GM19351 (cell line): ENCODE data around the gene CDK3.
"Not testable (repeated sequence)": the region's sequence is repeated elsewhere in the genome, so short reads cannot be mapped to it uniquely, and the experiment has no call there.

ENCODE experiments used
- ATAC-seq: cut with Tn5 transposase; IDR thresholded peaks from one replicate; pipeline ENCODE4 v1.9.1; 2021; ENCODE audit warnings: mild to moderate bottlenecking, moderate library complexity; ENCODE audit not compliant: unreplicated experiment

CDK3 gene

GRCh38 chr17:76000755-76001521, at the start of gene CDK3:
Gene CDK3 (plus strand): TSS chr17:76000855. CDS start chr17:76001426, 571 bp downstream.
- no peak for ATAC-seq

- ATAC-seq = no peak
Measured at GRCh38 chr17:75950855-75951554, 49.6 kb upstream of the CDK3 start.

GRCh38 chr17:75959051-75959838, 41.4 kb upstream of the CDK3 start:
- no peak for ATAC-seq

DNA sequence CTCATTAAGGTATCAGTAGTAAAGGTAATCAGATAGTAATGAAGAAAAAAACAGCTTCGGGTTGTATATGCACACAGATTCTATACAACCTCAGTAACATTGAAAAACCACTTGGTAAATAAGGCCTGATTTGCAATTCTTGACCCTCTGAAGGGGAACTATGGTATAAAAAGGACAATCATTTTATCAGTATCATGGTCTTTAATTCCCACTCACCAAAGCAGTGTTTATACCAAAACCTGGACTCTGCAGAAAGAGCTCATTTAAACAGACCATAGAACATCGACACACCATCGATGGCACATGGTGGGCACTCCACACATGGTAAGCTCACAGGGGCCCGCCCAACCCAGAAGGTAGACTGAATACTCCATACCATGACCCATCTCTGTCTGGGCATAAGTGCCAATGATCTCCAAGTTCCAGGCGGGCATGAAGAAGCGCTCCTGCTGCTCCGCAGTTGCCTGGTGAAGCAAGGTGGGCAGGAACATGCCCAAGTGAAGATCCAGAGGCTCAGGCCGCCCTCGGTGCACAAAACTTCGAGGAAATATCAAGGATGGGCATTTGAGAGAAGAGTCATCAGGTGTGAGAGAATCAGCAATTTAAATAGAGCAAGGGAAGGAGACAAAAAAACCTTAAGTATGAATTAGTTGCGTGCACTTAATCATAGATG, 40.7 kb upstream of the CDK3 start:
- no peak for ATAC-seq

- no peak for ATAC-seq
Measured at GRCh38 chr17:75965468-75965867, 35.2 kb upstream of the CDK3 start.

DNA sequence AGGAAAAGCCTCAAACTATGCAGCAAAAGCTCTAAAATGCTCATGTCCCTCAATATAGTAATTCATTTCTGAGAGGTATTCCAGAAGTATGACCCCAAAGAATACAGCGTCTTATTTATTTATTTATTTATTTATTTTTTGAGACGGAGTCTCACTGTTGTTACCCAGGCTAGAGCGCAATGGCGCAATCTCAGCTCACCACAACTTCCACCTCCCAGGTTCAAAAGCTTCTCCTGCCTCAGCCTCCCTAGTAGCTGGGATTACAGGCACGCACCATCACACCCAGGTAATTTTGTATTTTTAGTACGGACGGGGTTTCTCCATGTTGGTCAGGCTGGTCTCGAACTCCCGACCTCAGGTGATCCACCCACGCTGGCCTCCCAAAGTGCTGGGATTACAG, 31.6 kb upstream of the CDK3 start:
- ATAC-seq = not testable (repeated sequence)

GRCh38 chr17:75970011-75970523, 30.6 kb upstream of the CDK3 start:
- no peak for ATAC-seq

- ATAC-seq = no peak
Measured at GRCh38 chr17:75970626-75971025, 30.0 kb upstream of the CDK3 start.

- ATAC-seq = not testable (repeated sequence)
Measured at GRCh38 chr17:75975187-75975586, 25.5 kb upstream of the CDK3 start.

DNA sequence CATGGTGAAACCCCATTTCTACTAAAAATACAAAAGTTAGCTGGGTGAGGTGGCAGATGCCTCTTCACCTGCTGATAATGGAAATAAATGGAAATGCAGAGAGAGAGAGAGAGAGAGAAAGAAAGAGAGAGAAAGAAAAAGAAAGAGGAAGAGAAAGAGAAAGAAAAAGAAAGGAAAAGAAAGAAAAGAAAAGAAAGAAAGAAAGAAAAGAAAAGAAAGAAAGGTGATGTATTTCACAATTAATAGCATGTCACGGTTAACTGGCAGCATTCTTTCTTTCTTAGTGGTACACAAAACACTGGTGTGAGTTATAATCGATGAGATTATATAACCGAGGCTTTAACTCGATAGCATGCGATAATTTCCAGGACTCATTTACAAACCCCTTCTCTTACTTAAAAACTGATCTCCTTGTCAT, 24.9 kb upstream of the CDK3 start:
- no peak for ATAC-seq

GRCh38 chr17:75976175-75976848, 24.3 kb upstream of the CDK3 start:
- no peak for ATAC-seq

DNA sequence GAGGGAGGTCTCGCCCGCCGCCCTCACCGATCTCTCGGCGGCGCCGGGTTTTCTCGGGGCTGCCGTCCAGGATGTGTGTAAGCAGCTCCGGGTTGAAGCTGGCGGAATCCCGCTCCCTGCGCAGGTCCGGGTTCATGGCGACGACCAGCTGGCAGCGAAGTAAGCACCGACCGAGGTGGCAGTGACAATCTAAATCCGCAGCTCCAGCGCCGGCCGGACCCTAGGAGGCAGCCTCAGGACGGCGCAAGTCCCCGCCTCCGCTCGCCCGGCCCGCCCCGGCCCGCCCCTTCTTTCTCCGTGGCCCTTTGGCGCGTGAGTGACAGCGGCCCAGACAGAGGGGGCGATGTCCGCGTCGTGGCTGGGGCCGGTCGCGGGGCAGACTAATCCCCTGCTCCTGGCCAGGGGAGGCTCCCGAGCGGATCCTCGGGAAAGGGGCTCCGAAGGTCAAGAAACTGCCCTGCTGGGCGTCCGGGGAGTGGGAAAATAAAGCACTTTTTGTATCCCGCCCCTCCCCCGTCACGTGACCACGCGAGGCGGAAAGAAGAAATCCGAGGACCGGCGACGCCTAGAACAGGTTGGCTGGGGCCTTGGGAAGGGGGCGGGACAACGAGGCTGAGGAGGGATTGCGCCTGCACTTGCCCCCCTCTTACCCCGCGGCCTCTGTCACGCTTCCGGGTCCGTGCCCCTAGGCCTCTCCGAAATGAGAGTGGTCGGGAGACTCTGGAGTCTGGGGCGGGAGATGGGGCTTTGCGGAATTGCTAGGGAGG, 21.5 kb upstream of the CDK3 start, which contains the start of the genes ACOX1 and TEN1:
Gene ACOX1 (minus strand): TSS at position 229 of the 767 bp plus-strand sequence. CDS start 93 bp downstream, at position 136.
Gene TEN1 (plus strand): TSS at position 303 of the 767 bp plus-strand sequence. CDS start 6,953 bp downstream, outside the sequence.
- ATAC-seq = peak; percentile 89

- peak; percentile 17 for ATAC-seq
Measured at GRCh38 chr17:75979705-75980187, 20.9 kb upstream of the CDK3 start.

DNA sequence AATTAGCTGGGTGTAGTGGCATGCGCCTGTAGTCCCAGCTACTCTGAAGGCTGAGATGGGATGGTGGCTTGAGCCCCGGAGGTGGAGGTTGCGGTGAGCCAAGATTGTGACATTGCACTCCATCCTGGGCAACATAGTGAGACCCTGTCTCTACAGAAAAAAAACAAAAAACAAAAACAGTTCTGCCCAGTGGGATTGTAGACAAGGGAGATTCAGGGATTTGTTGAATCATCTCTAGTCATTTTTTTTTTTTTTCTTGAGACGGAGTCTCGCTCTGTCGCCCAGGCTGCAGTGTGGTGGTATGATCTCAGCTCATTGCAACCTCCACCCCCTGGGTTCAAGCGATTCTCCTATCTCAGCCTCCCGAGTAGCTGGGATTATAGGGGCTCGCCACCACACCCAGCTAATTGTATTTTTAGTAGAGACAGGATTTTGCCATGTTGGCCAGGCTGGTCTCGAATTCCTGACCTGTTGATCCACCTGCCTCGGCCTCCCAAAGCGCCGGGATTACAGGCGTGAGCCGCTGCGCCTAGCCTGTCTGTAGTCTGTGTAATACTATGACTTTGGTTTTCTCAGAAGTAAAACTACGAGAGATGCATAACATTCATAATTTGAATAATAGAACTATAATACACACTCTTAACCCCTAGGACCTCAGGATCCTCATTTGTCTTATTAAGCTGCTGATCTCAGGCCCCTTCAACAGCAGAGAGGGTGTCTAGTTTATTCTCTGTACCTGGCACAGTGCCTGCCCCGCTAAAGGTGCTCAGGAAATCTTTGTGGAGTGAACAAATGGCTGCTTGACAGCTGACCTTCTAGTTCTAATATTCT, 20.3 kb upstream of the CDK3 start:
- ATAC-seq = no peak

GRCh38 chr17:75981019-75981615, 19.5 kb upstream of the CDK3 start:
- ATAC-seq = no peak

- no peak for ATAC-seq
Measured at GRCh38 chr17:75983501-75984181, 17.0 kb upstream of the CDK3 start.

DNA sequence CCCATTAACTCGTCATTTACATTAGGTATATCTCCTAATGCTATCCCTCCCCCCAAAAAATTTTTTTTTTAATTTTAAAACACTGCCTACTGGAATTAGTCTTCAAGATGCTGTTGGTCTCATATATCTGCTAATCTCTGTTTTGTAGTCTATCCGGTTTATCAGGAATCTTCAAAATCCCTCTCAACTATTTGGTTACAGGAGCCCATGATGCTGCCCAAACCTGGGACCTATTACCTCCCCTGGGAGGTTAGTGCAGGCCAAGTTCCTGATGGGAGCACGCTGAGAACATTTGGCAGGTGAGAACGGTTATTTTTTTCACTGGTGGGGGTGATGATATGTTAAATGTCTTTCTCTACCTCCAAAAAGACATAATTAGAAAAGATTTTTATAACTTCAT, 14.7 kb upstream of the CDK3 start:
- ATAC-seq = no peak
